ENCODE measurements around the gene FDXR.
A peak's percentile ranks its signal among the peaks of the same experiment; 100 is the strongest.

The FDXR gene

DNA sequence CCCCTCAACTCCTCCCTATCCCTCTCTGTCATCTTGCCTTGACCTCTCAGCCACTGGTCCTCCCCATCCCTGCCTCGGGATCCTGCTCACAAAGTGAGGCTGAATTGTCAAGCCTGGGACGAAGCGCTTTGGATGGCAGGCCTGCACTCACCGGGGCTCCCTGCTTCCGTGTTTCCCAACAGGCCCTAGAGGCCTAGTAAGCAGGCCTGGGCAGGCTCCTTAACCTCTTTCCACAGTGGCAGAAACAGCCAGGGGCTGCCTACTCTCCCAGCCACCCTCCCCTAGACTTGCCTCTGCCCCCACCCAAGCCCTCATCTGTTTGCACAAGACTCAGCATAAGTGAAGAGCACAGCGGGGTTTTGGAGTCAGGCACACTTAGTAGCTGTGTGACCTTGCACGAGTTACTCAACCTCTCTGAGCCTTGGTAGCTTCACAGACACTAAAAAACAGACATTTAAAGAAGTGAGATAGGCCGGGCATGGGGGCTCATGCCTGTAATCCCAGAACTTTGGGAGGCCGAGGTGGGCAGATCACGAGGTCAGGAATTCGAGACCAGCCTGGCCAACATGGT lies 25.7 kb upstream of the FDXR start:
- DNase-seq (ENCODE audit: low read depth) = no peak

DNA sequence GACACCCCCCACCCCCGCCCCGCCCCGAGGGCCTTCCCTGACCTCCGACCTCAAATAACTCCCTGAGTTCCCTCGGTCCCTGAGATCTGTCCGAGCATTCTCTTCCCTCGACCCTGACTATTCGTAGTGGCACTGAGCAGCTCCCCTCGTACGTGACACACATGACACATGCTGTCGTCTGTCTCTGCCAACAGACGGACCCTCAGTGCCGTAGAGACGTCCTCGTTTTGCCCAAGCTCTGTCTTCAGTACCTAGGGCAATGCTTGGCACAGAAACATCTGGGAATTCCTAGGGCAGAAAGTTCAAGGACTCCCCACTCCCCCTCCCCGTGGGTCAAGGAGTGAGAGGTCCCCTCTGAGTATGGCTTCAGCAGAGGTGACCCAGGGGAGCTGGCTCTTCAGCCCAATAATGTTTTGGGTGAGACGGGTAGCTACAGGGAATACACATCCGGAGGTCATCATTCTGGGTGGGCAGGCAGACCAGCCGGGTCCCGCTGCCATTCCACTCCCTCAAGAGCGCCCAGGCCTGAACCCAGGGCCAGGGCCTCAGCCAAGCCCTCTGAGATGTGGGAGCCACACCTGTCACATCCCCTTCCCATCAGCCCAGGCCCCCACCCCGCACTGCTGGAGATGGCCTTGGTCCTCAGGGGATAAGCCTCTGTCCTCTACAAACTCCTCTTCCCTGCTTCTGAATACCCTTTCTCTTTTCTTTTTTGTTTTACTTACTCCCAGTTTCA lies 21.3 kb upstream of the FDXR start:
- no peak for DNase-seq (ENCODE audit: low read depth)

DNA sequence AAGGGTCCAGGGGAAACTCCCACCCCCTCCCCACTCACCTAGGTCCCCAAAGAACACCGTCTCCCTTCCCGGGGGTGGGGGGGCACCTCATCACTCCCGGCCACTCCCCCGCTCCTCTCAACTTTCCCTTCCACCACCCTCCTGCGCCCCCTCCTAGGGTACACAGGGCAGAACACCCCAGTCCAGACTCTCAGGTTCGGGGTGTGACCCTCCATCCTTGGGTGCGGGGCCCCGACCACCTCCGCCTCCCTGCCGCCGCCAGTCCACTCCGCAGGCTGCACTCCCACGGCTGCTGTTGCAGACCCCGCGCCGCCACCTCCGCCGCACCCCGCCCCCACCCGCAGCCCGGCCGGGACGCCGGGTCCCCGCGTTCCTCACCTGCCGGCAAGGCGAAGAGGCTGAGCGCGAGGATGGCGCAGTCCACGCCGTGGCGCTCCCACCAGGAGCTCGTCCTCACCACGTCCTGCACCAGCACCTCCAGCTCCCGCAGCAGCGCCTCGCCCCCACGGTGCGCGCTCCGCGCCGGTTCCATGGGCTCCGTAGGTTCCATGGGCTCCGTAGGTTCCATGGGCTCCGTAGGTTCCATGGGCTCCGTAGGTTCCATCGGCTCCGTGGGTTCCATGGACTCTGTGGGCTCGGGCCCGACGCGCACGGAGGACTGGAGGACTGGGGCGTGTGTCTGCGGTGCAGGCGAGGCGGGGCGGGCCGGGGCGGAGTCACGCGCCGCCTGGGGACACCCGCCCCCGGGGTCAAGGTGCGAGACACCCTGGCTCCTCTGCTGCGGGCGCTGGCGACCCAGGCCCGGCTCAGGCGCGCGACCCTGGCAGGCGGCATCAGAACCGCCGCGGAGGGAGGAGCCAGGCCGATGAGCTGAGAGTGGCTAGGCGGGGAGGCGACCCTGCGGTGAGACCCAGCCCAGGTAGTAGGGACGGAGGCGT lies 20.4 kb upstream of the FDXR start, which contains the start of gene FADS6:
Gene FADS6, minus strand, starts transcription at position 660 of the 938 bp plus-strand sequence. Its CDS starts 38 bp downstream, at position 622.
- DNase-seq (ENCODE audit: low read depth) = no peak

DNA sequence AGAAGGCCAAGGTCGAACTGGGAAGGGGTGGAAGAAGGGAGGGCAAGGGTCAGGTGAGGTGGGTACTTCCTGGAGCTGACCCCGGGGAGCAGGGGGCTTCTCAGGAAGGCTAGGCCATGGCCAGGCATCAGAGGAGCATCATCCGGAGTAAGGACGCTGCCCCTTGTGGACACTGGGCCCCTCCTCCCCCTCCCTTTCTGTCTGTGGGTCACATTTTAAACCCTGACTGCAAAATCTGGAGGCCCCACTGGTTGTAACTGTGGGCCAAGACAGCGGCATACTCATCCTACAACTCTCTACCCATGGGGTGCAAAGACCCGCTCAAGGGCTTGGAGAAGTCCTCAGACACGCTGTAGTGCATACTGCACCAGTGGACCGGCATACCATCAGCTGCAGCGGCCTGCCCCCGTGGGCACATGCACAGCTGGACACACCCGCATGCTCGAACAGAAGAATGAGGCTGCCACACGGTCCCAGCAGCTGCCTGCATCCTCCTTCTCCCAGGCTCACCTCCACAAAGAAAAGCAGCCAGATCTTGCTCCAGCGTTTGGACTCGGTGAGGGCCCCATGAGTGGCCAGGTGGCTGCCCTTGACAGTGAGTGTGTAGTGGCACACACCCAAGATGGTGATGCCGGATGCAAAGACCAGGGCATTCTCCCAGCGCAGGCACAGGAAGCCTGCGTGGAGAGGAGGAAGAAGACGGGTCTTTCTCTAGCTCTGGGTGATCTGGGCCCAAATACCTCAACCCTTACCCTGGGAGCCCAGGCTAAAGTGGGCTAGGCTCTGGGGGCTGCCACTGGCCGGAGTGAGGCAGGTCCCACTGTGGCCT lies 19.4 kb upstream of the FDXR start:
- no peak for DNase-seq (ENCODE audit: low read depth)

DNA sequence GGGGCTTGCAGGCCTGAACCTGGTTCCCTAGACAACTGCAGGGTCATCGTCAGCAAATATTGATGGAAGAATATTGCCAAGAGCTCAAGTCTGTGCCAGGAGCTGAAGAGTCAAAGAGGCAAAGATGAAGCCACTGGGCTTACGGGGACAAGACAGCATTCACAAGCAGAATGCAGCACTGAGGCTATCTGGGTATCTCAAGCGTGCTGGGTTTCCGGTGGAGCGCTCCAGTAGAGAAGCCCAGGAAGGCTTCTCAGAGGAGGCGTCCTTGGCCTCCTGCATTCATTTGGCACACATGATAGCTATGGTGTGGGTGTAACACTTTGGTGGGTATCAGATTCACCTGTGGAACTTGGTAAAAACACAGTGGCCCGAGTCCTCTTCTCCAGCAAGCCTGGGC lies 17.8 kb upstream of the FDXR start:
- DNase-seq (ENCODE audit: low read depth) = no peak

DNA sequence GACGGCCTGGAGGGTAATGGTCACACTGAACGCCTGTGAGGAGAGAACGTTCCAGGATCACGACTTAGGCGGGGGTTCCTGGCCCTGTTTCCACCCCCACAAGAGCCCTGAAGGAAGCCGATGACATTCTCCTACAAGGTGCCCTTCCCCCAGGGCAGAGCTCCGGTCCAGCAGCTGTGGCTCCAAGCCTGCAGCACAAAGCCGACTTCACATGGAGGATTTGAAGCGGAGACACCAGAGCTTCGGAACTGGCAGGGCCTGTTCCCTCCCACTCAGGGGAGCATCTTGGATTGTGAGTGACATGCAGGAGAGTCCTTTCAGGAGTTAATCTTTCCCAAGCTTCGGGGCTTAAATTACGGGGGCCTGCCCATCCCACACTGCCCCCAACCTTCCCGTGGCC lies 15.7 kb upstream of the FDXR start:
- no peak for DNase-seq (ENCODE audit: low read depth)

DNA sequence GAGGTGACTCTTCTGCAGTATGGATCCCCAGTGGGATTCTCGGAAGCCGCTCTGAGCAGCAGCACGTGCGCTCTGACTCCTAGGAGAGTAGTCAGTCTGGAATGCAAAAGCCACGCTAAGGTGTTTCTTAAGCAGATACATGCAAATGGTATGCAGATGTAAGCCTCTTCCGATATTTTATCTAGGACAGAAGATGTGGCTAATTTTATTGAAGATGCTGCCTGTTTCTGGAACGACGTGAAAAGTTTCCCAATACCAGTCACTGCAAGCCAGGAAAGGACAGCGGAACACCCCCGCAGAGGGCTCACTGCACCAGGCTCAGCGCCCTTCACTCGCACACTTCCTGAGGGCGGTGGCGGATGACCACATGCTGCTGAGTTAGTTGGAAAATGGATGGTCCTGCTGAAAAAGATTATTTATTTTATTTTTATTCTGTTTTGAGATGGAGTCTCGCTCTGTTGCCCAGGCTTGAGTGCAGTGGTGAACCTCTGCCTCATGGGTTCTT lies 10.5 kb upstream of the FDXR start:
- DNase-seq (ENCODE audit: low read depth) = no peak

DNA sequence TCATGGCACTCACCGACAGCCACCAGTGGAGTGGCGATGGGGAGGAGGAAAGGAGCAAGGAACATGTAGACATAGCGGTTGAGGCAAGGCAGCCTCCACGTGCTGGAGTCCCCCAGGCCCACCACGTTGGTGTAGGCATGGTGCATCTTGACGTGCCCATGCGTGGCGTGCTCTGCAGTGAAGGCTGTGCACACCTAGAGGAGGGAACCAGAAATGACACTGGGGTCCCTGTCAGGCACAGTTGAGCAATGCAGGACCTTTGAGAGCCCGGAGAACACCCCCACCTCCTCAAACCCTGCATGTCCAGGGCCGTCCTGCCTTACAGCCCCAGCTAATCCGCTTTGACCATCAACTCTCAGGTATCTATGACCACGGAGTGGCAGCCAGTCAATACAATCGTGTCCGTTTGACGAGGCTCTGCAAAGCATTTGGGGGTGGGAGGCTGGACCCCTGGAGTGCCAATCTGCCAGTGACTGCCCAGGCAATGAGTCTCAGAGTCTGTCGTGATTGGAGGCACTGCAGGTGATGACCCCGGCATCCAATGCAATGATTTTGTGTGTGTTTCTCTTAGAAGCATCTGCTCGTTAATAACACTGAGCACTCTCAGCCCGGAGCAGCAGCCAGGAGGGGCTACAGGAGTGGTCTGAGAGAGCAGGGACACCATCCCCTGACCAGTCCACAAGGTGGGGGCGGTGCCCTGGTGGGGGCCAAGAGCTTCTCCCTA lies 9.9 kb upstream of the FDXR start:
- DNase-seq (ENCODE audit: low read depth) = no peak

DNA sequence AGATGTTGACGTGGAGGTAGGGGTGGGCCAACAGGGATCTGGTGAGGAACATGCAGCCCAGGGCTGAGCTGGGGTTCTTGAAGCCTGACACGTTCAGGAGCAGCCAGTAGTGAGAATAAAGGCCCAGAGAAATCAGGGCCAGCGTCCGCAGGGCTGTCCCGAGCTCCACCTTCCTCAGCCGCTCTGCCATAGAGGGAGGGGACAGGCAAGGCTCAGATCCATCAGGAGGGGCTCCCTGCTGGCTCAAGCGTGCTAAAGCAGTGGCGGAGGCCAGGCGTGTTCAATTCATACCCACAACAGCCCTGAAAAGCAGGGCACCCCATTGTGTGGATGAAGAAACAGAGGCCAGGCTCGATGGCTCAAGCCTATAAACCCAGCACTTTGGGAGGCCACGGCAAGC lies 8.3 kb upstream of the FDXR start:
- no peak for DNase-seq (ENCODE audit: low read depth)

DNA sequence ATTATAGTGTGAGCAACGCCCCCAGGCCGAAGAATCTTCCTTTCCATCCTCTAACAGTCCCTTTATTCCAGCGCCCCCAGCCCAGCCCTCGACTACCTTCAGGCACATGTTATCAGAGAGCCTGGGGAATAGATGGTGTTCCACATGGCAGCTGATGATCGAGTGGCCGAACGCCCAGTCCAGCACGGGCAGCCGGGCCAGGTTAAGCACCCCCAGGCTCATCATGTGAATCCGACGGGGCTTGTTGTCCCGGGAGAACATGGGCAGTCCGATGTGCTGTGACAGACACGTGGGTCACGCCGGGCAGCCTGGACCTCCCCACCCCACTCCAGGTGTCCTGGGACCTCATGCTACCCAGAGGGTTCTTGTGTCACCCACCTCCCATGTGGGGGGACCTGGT lies 6.5 kb upstream of the FDXR start:
- DNase-seq (ENCODE audit: low read depth) = no peak

DNA sequence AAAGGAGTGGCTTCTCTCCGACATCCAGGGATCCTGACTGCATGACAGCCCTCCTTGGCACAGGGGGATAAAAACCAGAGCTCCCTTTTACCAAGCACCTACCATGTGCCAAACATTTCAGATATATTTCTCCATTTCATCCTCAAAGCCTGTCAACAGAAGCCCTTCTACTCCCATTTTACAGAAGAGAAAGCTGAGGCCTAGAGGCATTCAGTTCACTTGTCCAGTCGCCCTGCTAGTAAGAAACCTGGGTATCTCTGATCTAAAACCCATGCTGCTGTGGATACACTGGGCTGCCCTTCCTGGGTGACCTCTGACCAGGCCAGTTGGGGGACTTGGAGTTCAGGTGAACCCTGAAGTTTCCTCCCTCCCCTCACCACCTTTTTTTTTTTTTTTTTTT lies 5.9 kb upstream of the FDXR start:
- no peak for DNase-seq (ENCODE audit: low read depth)

DNA sequence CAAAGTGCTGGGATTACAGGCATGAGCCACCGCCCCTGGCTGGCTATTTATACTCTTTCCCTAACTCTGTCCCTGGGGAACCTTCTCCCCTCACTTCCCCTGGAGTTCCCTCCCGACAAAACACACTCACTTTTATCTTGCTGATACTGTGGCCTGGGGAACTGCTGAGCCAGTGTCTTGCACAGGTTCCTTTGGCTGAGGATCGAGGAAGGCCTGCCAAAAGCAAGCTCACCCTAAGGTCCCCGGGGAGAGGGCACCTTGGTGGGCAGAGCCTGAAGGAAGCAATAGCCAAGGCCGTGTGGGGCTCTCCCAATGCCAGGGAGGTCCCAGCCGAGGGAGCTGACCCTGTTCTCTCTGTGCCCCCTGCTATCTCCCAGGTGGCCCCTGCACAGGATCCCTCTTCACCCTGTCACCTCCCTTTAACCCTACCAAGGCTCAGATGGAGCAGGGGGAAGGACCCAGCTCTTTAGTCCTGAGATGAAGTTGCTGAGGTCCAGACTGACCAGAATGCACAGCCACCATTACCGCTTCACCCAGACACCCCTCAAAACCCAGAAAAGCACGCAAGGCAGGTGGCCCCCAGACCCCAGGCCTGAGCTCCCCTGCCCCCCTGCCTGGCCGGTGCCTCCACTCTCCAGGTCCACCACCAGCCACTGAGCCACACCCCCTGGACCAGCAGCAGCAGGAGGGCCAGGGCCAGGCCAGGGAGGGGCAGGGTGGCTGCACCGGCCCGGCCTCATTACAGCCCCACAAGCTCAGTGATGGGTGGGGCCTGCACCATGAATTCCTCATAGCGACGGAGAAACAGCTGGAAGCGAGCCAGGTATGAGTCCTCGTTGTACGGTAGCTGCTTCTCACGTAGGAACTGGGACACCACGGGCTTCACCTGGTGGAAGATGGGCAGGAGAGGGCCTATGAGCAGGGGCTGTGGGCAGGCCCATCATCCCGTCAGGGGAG lies 5.1 kb upstream of the FDXR start:
- no peak for DNase-seq (ENCODE audit: low read depth)

DNA sequence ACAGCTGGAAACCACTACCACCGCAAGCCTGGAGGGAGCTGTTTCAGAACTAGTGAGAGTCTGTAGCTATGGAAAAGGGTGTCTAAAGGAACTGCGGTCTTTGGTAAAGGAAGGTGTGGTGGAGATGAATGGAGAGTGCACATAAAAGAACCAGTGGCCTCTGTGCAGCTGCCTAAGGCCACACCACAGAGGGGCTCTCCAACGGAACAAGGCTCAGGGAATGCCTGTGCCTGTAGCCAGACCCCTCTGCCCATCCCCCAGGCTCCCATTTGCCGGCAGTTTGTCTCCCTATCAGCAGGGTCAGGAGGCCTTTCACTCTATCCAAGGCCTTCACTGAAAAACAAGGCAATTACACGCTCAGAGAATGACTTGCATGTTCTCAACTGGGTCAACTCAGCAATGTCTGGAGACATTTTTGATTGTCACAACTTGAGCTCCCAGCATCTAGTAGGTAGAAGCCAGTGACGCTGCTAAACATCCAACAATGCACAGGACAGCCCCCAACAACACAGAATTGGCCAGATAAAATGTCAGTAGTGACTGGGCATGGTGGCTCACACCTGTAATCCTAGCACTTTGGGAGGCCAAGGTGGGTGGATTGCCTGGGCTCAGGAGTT lies 3.3 kb upstream of the FDXR start:
- DNase-seq (ENCODE audit: low read depth) = no peak

DNA sequence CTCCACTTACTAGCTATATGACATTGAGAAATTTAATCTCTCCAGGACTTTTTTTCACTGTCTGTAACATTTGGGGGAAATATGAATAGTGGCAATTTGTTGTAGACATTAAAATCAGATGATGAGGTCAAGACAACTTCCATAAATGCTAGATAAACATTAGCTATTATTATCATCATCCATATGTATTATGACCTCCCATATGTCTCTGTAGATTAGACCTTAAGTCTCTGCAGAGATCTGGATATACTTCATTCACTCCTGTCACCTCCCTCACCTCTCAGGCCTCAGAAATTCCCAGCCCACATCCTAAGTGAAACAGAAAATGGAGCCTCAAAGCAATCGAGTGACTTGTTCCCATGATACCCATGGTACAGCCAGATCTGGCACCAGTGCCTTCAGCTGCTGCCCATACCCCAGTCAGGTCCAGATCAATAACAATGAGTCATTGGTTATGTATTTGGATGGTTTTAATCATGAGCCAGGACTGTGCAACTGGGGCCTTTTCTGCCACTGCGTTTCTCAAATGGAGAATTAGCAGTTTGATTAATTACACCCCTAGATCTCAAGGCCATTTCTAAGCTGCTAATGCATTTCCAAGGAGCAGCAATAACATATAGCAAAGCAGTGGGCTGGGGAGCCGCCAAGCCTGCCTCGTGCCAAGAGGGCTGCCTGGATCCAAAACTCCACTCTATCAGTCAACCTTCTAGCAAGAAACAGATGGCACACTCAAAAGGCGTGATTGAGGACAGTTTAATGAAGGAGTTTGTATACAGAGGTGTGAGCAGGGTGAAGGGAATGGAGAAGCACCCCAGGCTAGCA lies 2.6 kb upstream of the FDXR start:
- no peak for DNase-seq (ENCODE audit: low read depth)

DNA sequence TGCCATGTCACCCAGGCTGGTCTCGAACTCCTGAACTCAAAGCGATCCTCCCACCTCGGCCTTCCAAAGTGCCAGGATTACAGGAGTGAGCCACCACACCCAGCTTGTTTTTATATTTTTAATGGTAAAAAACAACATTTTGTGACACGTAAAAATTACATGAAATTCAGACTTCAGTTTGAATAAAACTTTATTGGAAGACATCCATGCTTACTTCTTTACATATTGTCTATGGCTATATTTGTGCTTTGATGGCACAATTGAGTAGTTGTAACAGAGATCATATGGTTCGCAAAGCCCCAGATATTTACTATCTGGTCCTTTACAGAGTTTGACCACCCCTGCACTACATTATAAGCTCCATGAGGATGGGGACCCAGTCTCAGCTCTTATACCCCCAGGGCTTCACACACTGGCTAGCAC lies 1.8 kb upstream of the FDXR start:
- DNase-seq (ENCODE audit: low read depth) = no peak

DNA sequence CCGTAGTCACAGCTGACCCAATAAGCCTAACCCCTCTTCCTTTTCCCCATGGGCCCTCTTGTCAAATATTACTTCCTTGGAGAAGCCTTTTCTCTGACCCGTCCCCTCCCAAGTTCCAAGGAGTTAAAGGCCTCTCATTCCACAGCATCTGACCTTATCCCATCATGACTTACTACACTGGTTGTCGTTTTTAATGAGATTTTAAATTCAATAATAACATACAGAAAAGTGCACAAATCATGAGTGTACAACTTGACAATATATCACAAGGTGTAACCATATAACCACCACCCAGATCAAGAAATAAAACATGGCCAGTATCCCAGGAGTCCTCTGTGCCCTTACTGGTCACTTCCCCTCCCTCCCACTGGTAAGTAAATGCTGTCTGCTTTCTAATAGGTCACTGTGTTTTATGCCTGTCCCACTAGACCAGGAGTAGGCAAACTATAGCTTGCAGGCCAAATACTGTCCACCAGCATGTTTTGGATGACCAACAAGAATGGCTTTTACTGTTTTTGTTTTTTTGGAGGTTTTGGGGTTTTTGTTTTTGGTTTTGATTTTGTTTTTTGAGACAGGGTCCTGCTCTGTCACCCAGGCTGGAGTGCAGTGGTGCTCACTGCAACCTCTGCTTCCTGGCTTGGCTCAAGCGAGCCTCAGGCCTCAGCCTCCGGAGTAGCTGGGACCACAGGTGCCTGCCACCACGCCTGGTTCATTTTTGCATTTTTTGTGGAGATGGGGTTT lies 1.2 kb upstream of the FDXR start:
- no peak for DNase-seq (ENCODE audit: low read depth)

DNA sequence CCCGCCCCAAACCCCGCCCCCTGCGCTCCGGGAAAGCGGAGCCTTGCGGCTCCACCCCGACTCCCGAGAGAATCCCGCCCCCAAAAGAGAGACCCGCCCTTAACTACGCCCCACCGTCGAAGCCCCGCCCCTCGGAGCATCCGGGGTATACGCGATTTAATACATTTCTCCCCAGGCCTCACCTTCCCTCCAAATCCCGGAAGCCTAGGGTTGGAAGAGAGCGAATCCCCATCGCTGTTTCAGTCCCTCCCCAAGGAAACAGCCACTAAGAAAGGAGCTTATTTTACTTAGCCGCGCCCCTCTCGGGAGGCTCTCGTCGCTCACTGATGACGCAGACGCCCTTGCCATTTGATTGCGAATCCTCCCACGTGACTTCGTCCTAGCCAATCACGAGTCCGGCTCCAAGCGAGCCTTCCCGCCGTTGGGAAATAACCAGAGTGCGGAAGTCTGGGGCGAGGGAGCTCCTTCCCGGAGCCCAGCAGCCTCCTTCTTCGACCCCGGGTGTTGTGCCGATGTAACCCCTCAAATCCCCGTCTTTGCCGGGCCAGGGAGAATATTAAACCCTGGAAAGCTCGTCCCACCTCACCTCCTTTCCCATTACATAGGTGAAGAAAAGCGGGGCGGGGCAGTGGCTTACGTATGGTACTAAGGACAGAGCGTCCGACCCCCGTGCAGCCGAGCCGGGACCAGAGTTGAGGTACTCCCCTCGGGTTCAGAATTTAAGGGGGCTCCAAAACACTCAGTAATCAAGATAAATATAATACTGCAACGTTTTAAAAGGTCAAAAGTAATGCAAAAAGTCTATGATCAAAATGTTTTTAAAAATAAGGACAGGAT lies 461 bp upstream of the FDXR start:
- DNase-seq (ENCODE audit: low read depth) = peak; percentile 93

Measured in HS-27A (cell line).